ENCODE measurements around the gene CLEC16A.

The CLEC16A gene

DNA sequence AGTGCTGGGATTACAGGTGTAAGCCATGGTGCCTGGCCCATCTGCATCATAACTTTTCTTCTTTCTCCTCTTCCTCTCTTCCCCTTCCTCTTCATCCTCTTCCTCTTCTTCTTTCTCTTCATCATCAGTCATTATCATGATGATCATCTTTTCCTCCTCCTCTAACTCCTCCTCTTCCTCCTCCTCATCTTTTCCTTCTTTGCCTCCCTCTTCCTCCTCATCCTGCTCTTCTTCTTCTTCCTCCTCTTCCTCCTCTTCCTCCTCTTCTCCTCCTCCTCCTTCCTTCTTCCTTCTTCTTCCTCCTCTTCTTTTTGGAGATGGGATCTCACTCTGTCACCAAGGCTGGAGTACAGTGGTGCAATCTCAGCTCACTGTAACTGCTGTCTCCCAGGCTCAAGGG lies 249.1 kb downstream of the CLEC16A start:
- TF ChIP-seq, protein P1, sequence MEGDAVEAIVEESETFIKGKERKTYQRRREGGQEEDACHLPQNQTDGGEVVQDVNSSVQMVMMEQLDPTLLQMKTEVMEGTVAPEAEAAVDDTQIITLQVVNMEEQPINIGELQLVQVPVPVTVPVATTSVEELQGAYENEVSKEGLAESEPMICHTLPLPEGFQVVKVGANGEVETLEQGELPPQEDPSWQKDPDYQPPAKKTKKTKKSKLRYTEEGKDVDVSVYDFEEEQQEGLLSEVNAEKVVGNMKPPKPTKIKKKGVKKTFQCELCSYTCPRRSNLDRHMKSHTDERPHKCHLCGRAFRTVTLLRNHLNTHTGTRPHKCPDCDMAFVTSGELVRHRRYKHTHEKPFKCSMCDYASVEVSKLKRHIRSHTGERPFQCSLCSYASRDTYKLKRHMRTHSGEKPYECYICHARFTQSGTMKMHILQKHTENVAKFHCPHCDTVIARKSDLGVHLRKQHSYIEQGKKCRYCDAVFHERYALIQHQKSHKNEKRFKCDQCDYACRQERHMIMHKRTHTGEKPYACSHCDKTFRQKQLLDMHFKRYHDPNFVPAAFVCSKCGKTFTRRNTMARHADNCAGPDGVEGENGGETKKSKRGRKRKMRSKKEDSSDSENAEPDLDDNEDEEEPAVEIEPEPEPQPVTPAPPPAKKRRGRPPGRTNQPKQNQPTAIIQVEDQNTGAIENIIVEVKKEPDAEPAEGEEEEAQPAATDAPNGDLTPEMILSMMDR (IDR thresholded peaks at IDR 0.05; ENCODE audit: insufficient read depth, missing control alignments) = no peak
- no peak for DNase-seq (ENCODE audit: insufficient read length, low spot score)
- FAIRE-seq = no peak

DNA sequence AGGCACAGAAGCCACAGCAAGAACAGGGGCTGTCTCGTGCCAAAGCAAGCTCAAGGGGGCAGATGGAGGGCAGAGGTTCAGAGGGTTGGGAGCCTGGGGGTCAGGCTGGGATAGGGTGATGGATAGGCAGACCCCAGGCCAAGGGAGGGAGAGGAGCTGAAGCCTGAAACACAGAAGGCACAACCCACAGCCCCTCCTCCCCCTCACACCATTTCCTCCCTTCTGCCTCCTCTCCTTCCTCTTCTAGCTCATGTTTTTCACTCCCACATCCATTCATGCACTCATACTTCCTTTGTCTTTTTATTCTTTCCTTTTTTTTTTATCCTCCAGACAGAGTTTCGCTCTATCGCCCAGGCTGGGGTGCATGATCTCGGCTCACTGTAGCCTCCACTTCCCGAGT lies 250.5 kb downstream of the CLEC16A start:
- TF ChIP-seq, protein P1 (IDR thresholded peaks at IDR 0.05; ENCODE audit: insufficient read depth, missing control alignments) = no peak
- DNase-seq (ENCODE audit: insufficient read length, low spot score) (no peak), FAIRE-seq (no peak)

DNA sequence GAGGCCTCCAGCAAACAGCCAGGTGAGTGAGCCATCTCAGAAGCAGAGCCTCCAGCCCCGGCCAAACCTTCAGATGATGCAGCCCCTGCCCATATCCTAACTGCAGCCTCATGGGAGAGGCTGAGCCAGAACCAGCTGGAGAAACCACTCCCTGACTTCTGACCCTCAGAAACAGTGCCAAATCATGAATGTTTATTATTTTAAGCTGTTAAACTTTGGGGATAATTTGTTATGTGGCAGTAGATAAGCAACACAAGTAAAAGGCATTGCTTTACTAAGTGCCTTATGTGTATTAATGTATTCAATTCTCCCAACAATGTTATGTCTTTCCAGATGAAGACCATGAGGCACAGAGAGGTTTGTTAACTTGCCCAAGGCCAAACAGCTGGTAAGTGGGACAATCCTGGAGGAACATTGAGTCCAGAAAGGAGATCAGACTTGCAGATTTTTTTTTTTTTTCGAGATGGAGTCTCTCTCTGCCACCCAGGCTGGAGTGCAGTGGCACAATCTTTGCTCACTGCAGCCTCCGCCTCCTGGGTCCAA lies 252.0 kb downstream of the CLEC16A start:
- no peak for DNase-seq (ENCODE audit: insufficient read length, low spot score)
- no peak for FAIRE-seq
- TF ChIP-seq, protein P1 (IDR thresholded peaks at IDR 0.05; ENCODE audit: insufficient read depth, missing control alignments) = no peak

DNA sequence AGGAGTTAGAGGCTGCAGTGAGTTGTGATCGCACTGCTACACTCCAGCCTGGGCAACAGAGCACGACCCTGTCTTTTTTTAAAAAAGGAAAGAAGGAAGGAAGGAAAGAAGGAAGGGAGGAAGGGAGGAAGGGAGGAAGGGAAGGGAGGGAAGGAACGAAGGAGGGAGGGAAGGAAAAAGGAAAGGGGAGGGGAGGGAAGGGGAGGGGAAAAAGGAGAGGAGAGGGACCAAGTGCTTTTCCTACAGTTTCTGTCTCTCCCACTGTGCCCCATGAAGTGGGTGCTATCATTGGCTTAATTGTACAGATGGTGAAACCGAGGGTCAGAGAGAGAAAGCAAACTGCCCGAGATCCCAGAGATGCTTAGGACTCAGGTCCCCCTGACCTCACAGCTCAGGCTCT lies 254.0 kb downstream of the CLEC16A start:
- FAIRE-seq (no peak), DNase-seq (ENCODE audit: insufficient read length, low spot score) (no peak)
- TF ChIP-seq, protein P1 (IDR thresholded peaks at IDR 0.05; ENCODE audit: insufficient read depth, missing control alignments) = no peak

DNA sequence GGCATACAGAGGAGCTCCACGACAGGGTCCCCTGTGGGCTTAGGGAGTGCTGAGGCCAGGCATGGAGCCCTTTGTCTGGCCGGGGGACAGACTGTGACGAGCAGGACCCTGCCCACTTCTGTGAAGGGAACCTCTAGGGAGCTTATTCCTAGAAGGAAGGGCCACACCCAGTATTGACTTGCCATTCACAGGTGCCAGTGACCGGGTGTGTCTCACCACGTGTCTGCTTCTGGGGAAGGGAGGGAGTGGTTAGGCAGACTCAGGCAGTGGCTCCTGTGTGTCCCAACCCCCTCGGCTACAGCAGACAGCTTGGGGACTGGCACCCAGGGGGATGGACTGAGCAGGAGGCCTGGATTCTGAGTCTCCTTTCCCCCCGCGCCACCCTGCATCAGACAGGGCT lies 254.5 kb downstream of the CLEC16A start:
- TF ChIP-seq, protein P1 (IDR thresholded peaks at IDR 0.05; ENCODE audit: insufficient read depth, missing control alignments) = no peak
- DNase-seq (ENCODE audit: insufficient read length, low spot score) (no peak), FAIRE-seq (no peak)

DNA sequence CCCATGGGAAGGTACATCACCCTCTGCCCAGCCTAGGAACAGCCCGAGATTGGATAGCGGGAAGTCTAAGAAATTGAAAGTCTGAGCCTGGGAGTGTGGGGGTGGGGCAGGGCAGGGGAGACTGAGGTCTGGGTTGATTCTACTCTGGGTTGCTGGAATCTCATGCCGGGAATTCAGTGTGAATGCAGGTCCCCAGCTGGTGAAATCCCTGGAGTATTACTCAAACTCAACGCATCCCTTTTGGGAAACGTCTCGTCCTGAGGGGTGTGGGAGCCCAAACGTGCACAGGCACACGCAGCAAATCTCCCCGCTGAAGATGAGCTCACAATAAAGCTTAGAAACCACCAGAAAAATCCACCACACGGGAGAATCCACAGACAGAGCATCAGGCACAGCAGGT lies 256.2 kb downstream of the CLEC16A start:
- no peak for FAIRE-seq
- no peak for DNase-seq (ENCODE audit: insufficient read length, low spot score)
- TF ChIP-seq, protein P1 (IDR thresholded peaks at IDR 0.05; ENCODE audit: insufficient read depth, missing control alignments) = no peak

DNA sequence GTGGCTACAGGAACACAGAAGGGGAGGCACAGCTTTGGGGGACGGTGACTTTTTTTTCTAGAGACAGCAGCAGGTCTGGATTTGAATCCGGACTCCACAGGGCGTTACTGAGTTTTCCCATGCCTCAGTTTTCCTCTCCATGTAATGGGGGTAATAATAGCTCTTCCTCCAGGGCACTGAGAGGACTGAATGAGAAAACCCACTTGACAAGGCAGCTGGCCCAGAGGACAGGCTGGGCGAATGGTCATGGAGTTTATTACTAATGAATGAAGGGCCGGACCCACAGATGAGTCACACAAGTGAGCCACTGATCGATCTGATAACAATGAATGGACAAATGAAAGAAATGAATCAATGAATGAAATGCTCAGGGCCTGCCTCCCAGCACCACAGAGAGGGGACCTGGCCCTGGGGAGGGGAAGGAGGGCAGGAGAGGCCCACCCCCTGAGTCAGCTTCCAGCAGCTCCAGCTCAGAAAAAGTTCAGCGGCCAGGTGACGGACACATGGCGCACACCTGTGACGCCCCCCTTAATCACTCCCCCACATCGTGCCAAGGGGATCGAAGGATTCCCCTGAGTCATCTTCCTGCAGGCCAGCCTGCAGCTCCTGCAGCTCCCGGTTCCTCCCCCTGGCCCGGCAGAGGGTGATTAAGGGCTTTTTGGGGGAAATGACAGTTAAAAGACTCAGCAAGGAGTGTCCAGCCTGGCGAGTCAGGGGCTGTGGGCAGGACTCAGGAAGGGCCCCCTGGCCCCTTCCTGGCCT lies 257.3 kb downstream of the CLEC16A start:
- TF ChIP-seq, protein P1 (IDR thresholded peaks at IDR 0.05; ENCODE audit: insufficient read depth, missing control alignments) = no peak
- FAIRE-seq (no peak), DNase-seq (ENCODE audit: insufficient read length, low spot score) (no peak)

All from D721Med (cell line).